H1 (cell line): ENCODE measurements around the gene SOX15.

Source experiments
- EP300 ChIP-seq, 2 experiments: IDR thresholded peaks; 1 replicate in 1 of 2; 2 replicates in 1 of 2; pipeline ENCODE4 v1.6.1; 2011 to 2012; ENCODE audit warnings: low read depth in 2 of 2, low read length in 2 of 2, mild to moderate bottlenecking in 2 of 2, borderline replicate concordance in 1 of 2, inconsistent platforms in 1 of 2, moderate library complexity in 1 of 2
- EZH2 ChIP-seq: fragments of 200-600 bp; sonication (generic); IDR thresholded peaks from 2 replicates; pipeline ENCODE4 v1.7.1; 2012; ENCODE audit warnings: low read depth, mild to moderate bottlenecking, moderate library complexity, low read length, inconsistent platforms; ENCODE audit not compliant: severe bottlenecking
- NRF1 ChIP-seq: IDR thresholded peaks from 2 replicates; pipeline ENCODE4 v1.6.1; 2011; ENCODE audit warnings: mild to moderate bottlenecking, low read depth, low read length, improper control_type of control experiment
- POLR2A ChIP-seq, 2 experiments: IDR thresholded peaks; 1 replicate in 1 of 2; 2 replicates in 1 of 2; pipeline ENCODE4 v1.6.1; 2011; ENCODE audit warnings: low read depth in 2 of 2, low read length in 2 of 2, mild to moderate bottlenecking in 2 of 2; ENCODE audit errors: control extremely low read depth in 1 of 2
- RAD21 ChIP-seq, 2 experiments: IDR thresholded peaks in 1 of 2; conservative IDR thresholded peaks in 1 of 2; 2 replicates each; pipeline ENCODE4 v1.6.1; 2011; ENCODE audit warnings: low read depth in 2 of 2, low read length in 2 of 2, improper control_type of control experiment in 1 of 2, inconsistent platforms in 1 of 2, mild to moderate bottlenecking in 1 of 2, moderate library complexity in 1 of 2
- RBBP5 ChIP-seq: IDR thresholded peaks from 2 replicates; pipeline ENCODE4 v1.7.1; 2012; ENCODE audit warnings: low read depth, mild to moderate bottlenecking, inconsistent platforms, low read length, moderate library complexity, borderline replicate concordance
- SIN3A ChIP-seq, 2 experiments: IDR thresholded peaks in 1 of 2; conservative IDR thresholded peaks in 1 of 2; 2 replicates each; pipeline ENCODE4 v1.6.1; 2011 to 2012; ENCODE audit warnings: low read length in 2 of 2, improper control_type of control experiment in 1 of 2, low read depth in 1 of 2, mild to moderate bottlenecking in 1 of 2
- SRF ChIP-seq: IDR thresholded peaks from 2 replicates; pipeline ENCODE4 v1.6.1; 2011; ENCODE audit warnings: mild to moderate bottlenecking, low read depth, low read length, moderate library complexity
- TAF1 ChIP-seq: IDR thresholded peaks from 2 replicates; pipeline ENCODE4 v1.6.1; 2011; ENCODE audit warnings: mild to moderate bottlenecking, low read depth, low read length
- TCF12 ChIP-seq: IDR thresholded peaks from 2 replicates; pipeline ENCODE4 v1.6.1; 2011; ENCODE audit warnings: low read depth, mild to moderate bottlenecking, low read length
- YY1 ChIP-seq: IDR thresholded peaks from 2 replicates; pipeline ENCODE4 v1.6.1; 2011; ENCODE audit warnings: low read depth, mild to moderate bottlenecking, low read length
- TF ChIP-seq, protein P1 (sequence below): IDR thresholded peaks from 2 replicates; pipeline ENCODE4 v1.6.1; 2011; ENCODE audit warnings: low read depth, mild to moderate bottlenecking, low read length; ENCODE audit not compliant: insufficient read depth
- TF ChIP-seq, protein P2 (sequence below), 3 experiments: IDR thresholded peaks; 1 replicate in 2 of 3; 2 replicates in 1 of 3; pipeline versions ENCODE4 v1.5.1 to v1.6.1; 2011; ENCODE audit warnings: low read length in 3 of 3, mild to moderate bottlenecking in 3 of 3, inconsistent platforms in 2 of 3, low read depth in 1 of 3, moderate library complexity in 1 of 3; ENCODE audit not compliant: insufficient read depth in 1 of 3; ENCODE audit errors: control extremely low read depth in 1 of 3
- TF ChIP-seq, protein P3 (sequence below): IDR thresholded peaks from 2 replicates; pipeline ENCODE4 v1.6.1; 2011; ENCODE audit warnings: low read length, improper control_type of control experiment

DNA sequence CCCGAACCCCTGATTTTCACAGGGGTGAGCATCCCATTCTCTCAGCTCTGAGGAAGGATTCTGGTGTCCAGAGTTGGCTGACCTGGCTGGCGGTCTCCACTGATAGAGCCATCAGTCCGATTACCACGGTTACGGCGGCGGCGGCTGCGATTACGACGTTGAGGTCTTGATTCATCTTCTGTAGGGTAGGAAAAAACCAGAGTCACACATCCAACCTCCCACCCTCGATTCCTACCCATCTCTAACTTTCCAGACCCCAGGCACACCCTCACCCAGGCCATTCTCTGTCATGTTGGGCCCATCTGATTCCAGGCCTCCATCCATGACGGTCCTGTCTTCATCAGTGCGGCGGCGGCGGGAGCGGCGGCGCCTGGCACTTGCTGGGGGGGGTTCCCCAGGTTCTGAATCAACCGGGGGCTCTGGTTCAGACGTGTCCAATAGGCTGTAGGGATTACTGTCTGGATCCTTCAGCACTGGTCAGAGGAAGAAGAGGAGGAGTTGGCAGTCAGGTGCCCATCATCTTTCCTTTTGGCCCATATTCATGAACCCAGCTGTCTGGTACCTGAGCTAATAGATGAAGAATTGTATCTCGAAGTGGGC, 2.6 kb upstream of the SOX15 start:
- no peak for TF ChIP-seq POLR2A (IDR thresholded peaks at IDR 0.05; ENCODE audit: control extremely low read depth in 1 of 2, low read depth in 2 of 2, low read length in 2 of 2)
- TF ChIP-seq, protein P1, sequence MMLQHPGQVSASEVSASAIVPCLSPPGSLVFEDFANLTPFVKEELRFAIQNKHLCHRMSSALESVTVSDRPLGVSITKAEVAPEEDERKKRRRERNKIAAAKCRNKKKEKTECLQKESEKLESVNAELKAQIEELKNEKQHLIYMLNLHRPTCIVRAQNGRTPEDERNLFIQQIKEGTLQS, result no peak
- no peak for TF ChIP-seq EZH2
- no peak for TF ChIP-seq TAF1
- TF ChIP-seq, protein P2, sequence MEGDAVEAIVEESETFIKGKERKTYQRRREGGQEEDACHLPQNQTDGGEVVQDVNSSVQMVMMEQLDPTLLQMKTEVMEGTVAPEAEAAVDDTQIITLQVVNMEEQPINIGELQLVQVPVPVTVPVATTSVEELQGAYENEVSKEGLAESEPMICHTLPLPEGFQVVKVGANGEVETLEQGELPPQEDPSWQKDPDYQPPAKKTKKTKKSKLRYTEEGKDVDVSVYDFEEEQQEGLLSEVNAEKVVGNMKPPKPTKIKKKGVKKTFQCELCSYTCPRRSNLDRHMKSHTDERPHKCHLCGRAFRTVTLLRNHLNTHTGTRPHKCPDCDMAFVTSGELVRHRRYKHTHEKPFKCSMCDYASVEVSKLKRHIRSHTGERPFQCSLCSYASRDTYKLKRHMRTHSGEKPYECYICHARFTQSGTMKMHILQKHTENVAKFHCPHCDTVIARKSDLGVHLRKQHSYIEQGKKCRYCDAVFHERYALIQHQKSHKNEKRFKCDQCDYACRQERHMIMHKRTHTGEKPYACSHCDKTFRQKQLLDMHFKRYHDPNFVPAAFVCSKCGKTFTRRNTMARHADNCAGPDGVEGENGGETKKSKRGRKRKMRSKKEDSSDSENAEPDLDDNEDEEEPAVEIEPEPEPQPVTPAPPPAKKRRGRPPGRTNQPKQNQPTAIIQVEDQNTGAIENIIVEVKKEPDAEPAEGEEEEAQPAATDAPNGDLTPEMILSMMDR (IDR thresholded peaks at IDR 0.05; ENCODE audit: control extremely low read depth in 1 of 3, insufficient read depth in 1 of 3, low read depth in 1 of 3, low read length in 3 of 3), result no peak
- TF ChIP-seq RAD21 (IDR thresholded peaks at IDR 0.05 in 1 of 2, conservative IDR thresholded peaks at IDR 0.05 in 1 of 2; ENCODE audit: low read depth in 2 of 2, low read length in 2 of 2), result no peak
- no peak for TF ChIP-seq YY1
- no peak for TF ChIP-seq TCF12
- no peak for TF ChIP-seq EP300 (IDR thresholded peaks at IDR 0.05; ENCODE audit: borderline replicate concordance in 1 of 2, low read depth in 2 of 2, low read length in 2 of 2)
- TF ChIP-seq, protein P3, sequence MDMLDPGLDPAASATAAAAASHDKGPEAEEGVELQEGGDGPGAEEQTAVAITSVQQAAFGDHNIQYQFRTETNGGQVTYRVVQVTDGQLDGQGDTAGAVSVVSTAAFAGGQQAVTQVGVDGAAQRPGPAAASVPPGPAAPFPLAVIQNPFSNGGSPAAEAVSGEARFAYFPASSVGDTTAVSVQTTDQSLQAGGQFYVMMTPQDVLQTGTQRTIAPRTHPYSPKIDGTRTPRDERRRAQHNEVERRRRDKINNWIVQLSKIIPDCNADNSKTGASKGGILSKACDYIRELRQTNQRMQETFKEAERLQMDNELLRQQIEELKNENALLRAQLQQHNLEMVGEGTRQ, result no peak
- TF ChIP-seq SIN3A (conservative IDR thresholded peaks at IDR 0.05 in 1 of 2, IDR thresholded peaks at IDR 0.05 in 1 of 2; ENCODE audit: low read depth in 1 of 2, low read length in 2 of 2), result no peak
- no peak for TF ChIP-seq NRF1
- TF ChIP-seq RBBP5, result no peak
- no peak for TF ChIP-seq SRF
